Bronchial epithelial cell (primary cell): ENCODE results near the gene DAPK2. TPM values are rescaled to one million over a fixed set of nuclear protein-coding genes. Genes with fewer than 3 reads are reported as not detected.
A peak's percentile ranks its signal among the peaks of the same experiment; 100 is the strongest.
"Not testable (repeated sequence)": the region's sequence is repeated elsewhere in the genome, so short reads cannot be mapped to it uniquely, and the experiment has no call there.

Experiments used
- DNase-seq: peaks from one replicate; pipeline ENCODE4 v3.0.0-alpha.2; 2010; ENCODE audit warnings: low read depth
- FAIRE-seq: peaks from 2 replicates; lab custom pipeline; 2011; peaks lifted over from hg19 to GRCh38; lab: Jason Lieb, UNC
- H3K27me3 ChIP-seq: 2 replicates; pipeline ENCODE4 v1.5.1; 2011; ENCODE audit warnings: low read length; ENCODE audit not compliant: control insufficient read depth, insufficient read depth
- H3K36me3 ChIP-seq: 2 replicates; pipeline ENCODE4 v1.5.1; 2011; ENCODE audit warnings: low read length; ENCODE audit not compliant: control insufficient read depth, insufficient read depth
- H3K4me3 ChIP-seq: 2 replicates; pipeline ENCODE4 v1.5.1; 2011; ENCODE audit warnings: mild to moderate bottlenecking, low read depth, low read length, control low read depth
- total RNA-seq: library from RNA; depleted of rRNA; stranded (reverse); fragments of >200 nt; gene quantifications from 2 replicates; pipeline ENCODE4 v1.2.1, GENCODE V29; 2014
- TF ChIP-seq, protein P1 (sequence below): IDR thresholded peaks from 2 replicates; pipeline ENCODE4 v1.5.1; 2011; ENCODE audit warnings: mild to moderate bottlenecking, moderate library complexity, low read length, control low read depth, inconsistent platforms; ENCODE audit not compliant: insufficient read depth, severe bottlenecking

Gene DAPK2
- total RNA-seq, 1 donor from 2014 or later: 0.53 TPM

- peaks cover 1% of the 10 kb centered on the region for H3K27me3 ChIP-seq
- H3K4me3 ChIP-seq: no peak overlapping the region
- H3K36me3 ChIP-seq: no peaks in the 10 kb centered on the region
- DNase-seq (no peak), FAIRE-seq (no peak)
- TF ChIP-seq, protein P1, sequence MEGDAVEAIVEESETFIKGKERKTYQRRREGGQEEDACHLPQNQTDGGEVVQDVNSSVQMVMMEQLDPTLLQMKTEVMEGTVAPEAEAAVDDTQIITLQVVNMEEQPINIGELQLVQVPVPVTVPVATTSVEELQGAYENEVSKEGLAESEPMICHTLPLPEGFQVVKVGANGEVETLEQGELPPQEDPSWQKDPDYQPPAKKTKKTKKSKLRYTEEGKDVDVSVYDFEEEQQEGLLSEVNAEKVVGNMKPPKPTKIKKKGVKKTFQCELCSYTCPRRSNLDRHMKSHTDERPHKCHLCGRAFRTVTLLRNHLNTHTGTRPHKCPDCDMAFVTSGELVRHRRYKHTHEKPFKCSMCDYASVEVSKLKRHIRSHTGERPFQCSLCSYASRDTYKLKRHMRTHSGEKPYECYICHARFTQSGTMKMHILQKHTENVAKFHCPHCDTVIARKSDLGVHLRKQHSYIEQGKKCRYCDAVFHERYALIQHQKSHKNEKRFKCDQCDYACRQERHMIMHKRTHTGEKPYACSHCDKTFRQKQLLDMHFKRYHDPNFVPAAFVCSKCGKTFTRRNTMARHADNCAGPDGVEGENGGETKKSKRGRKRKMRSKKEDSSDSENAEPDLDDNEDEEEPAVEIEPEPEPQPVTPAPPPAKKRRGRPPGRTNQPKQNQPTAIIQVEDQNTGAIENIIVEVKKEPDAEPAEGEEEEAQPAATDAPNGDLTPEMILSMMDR: no peak
Measured at GRCh38 chr15:63970621-63971426, 75.5 kb downstream of the DAPK2 start.

GRCh38 chr15:63969652-63970421 lies 76.4 kb downstream of the DAPK2 start:
- peak; percentile 23 for DNase-seq
- Histone ChIP-seq H3K36me3 (no peaks in the 10 kb centered on the region), H3K27me3 (peaks cover 1% of the 10 kb centered on the region), H3K4me3 (no peak overlapping the region)
- TF ChIP-seq, protein P1: no peak
- FAIRE-seq: no peak

GRCh38 chr15:63968700-63969099 lies 77.6 kb downstream of the DAPK2 start:
- H3K4me3 ChIP-seq: no peak overlapping the region
- no peak for DNase-seq

DNA sequence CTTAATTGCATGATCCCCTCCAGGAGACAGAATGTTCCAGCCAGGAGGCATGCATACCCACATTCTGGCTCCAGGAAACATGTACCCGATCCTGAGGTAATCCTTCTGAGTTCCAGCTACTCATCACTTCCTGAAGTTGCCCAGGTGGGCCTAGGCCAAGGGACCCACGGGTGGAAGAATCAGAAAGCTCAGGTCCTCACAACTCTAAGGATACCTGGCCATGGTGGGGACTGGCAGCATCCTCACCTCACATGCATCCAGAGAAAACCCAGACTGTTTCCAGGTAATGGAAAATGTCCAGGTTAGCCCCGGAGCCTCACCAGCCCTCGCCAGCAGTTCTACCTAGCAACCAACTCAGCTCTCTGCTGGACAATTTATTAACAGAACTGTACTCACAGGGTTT lies 78.2 kb downstream of the DAPK2 start:
- Histone ChIP-seq H3K27me3 (peaks cover 1% of the 10 kb centered on the region), H3K36me3 (no peaks in the 10 kb centered on the region), H3K4me3 (no peak overlapping the region)
- no peak for DNase-seq
- TF ChIP-seq, protein P1: no peak
- FAIRE-seq: no peak

More at GRCh38 chr15:63968700-63969099, 77.6 kb downstream of the DAPK2 start:
- peaks cover 1% of the 10 kb centered on the region for H3K27me3 ChIP-seq
- H3K36me3 ChIP-seq: no peaks in the 10 kb centered on the region
- TF ChIP-seq, protein P1: no peak
- no peak for FAIRE-seq

GRCh38 chr15:63967616-63968015 lies 78.7 kb downstream of the DAPK2 start:
- FAIRE-seq (no peak), DNase-seq (no peak)
- H3K27me3 ChIP-seq: peaks cover 1% of the 10 kb centered on the region
- TF ChIP-seq, protein P1: no peak
- H3K4me3 ChIP-seq: no peak overlapping the region
- no peaks in the 10 kb centered on the region for H3K36me3 ChIP-seq

DNA sequence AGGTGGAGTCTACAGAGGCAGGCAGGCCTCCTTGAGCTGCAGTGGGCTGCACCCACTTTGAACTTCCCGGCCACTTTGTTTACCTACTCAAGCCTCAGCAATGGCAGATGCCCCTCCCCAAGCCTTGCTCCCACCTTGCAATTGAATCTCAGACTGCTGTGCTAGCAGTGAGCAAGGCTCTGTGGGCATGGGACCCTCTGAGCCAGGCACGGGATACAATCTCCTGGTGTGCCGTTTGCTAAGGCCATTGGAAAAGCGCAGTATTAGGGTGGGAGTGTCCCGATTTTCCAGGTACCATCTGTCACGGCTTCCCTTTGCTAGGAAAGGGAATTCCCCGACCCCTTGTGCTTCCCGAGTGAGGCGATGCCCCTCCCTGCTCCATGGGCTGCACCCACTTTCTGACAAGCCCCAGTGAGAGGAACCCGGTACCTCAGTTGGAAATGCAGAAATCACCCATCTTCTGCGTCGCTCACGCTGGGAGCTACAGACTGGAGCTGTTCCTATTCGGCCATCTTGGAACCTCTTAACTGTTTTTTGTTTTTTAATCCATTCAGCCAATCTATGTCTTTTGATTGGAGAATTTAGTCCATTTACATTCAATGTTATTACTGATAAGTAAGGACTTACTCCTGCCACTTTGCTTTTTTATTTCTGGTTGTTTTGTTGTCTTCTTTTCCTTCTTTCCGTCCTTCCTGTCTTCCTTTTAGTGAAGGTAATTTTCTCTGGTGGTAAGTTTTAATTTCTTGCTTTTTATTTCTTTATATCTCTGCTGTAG lies 83.2 kb downstream of the DAPK2 start:
- not testable (repeated sequence) for FAIRE-seq, H3K4me3 ChIP-seq, DNase-seq, H3K36me3 ChIP-seq, H3K27me3 ChIP-seq
